WERI-Rb-1 (cell line): ENCODE data around the gene COL27A1.

Experiments
- DNase-seq: peaks from one replicate; pipeline ENCODE4 v3.0.0-alpha.2; 2020
- H3K27ac ChIP-seq: fragments of 250-450 bp; sonication (Bioruptor Pico); 2 replicates; pipeline ENCODE4 v1.5.1; 2020; ENCODE audit warnings: mild to moderate bottlenecking, moderate library complexity
- H3K27me3 ChIP-seq: fragments of 250-450 bp; sonication (Bioruptor Pico); 2 replicates; pipeline ENCODE4 v1.5.1; 2021; ENCODE audit warnings: mild to moderate bottlenecking, low read depth, moderate library complexity; ENCODE audit not compliant: insufficient read depth, severe bottlenecking
- H3K36me3 ChIP-seq: fragments of 250-450 bp; sonication (Bioruptor Pico); 2 replicates; pipeline ENCODE4 v1.5.1; 2020; ENCODE audit warnings: mild to moderate bottlenecking, moderate library complexity
- H3K4me3 ChIP-seq: 2 replicates; pipeline ENCODE4 v1.5.1; 2011; ENCODE audit warnings: low read depth, mild to moderate bottlenecking, control low read depth, low read length
- H3K9me3 ChIP-seq: fragments of 250-450 bp; sonication (Bioruptor Pico); 2 replicates; pipeline ENCODE4 v1.5.1; 2021; ENCODE audit warnings: mild to moderate bottlenecking, moderate library complexity; ENCODE audit not compliant: severe bottlenecking
- CTCF ChIP-seq: IDR thresholded peaks from 2 replicates; pipeline ENCODE4 v1.5.1; 2011; ENCODE audit warnings: low read depth, mild to moderate bottlenecking, control low read depth, inconsistent platforms, low read length

The COL27A1 gene

DNA sequence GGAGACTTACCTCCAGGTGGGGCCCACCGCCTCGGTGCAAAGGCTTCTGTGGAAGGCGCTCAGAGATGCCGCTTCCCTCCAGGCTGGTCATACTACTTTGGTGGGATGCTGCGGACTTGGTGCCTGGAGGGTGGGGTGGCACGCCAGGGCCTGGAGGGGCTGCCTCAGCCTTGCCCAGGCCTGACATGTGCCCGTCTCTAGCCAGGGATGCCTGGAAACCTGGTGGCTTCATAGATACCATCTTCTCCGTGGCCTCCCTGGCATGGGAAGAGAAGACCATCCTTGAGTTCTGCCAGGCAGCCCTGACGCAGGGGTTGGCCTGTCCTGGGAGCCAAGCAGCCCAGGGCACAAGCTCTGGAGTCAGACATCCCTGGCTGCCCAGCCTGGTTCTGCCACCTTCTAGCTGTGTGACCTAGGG, 202.6 kb downstream of the COL27A1 start:
- no peak for TF ChIP-seq CTCF
- Histone ChIP-seq H3K27me3 (no peaks in the 10 kb centered on the region), H3K4me3 (no peak overlapping the region), H3K27ac (no peak overlapping the region), H3K36me3 (peaks cover 98% of the 10 kb centered on the region), H3K9me3 (no peaks in the 10 kb centered on the region)
- DNase-seq: no peak

GRCh38 chr9:114359801-114360200, 204.5 kb downstream of the COL27A1 start:
- no peak for DNase-seq
- TF ChIP-seq CTCF: no peak
- Histone ChIP-seq H3K27me3 (no peaks in the 10 kb centered on the region), H3K36me3 (peaks cover 98% of the 10 kb centered on the region), H3K9me3 (no peaks in the 10 kb centered on the region), H3K4me3 (no peak overlapping the region), H3K27ac (no peak overlapping the region)

DNA sequence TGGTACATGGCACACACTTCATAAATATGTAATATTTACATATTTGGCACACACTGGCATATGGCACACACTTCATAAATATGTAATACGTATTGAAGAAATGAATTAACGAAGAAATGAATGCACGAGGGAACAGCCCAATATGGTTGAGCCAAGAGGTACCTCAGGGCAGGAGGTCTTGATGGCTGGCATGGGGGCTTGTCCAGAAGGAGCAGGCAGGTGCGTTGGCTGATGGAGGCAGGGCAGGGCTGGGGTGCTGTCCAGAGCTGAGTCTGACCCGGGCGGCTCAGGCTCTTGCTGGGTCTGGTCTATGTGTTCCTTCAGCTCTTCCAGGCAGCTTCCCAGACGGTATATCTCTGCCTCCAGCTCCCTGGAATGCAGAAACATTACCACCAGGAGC, 206.2 kb downstream of the COL27A1 start:
- no peaks in the 10 kb centered on the region for H3K9me3 ChIP-seq
- no peak for TF ChIP-seq CTCF
- H3K4me3 ChIP-seq: no peak overlapping the region
- H3K27ac ChIP-seq: no peak overlapping the region
- H3K27me3 ChIP-seq: no peaks in the 10 kb centered on the region
- DNase-seq: no peak
- peaks cover 92% of the 10 kb centered on the region for H3K36me3 ChIP-seq
